ENCODE data around the gene MGAT5.
A peak's percentile ranks its signal among the peaks of the same experiment; 100 is the strongest.

Gene MGAT5

DNA sequence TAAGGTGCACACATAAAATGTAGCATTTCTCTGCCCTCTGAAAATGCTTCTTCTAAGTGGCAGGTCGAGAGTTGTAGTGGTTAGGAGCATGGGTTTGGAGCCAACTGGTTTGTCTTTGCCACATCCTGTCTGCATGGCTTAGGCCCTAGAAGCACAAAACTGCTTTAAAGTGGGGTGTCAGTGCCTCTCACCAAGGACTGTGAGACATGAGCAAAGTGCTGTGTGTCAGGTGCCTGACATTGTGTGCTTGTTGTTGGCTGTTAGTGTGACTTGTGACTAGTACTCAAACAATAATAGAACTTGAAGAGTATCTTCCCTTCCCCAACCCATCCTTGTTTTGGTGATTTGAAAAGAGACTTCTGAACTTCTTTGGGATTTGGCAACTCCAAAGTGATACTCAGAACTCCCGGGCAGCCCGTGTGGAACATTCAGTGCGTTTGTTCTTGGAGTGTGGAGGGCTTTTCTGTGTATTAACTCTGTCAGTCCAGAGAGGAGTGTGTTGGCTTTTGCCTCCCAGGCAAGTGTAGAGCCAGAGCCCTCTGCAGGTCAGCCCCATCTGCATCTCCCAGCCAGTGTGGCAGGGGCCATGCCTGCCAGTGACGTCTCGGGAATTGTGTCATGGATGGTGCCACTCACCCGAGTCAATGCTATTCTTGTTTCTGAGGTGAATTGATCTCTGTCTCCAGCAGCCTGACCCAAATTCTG, 5.0 kb downstream of the MGAT5 start:
- H3K4me3 ChIP-seq (ENCODE audit: low read depth in 1 of 2, low read length in 1 of 2) = no peak overlapping the region
- no peaks in the 10 kb centered on the region for H3K9me3 ChIP-seq
- no peaks in the 10 kb centered on the region for H3K27me3 ChIP-seq
- TF ChIP-seq, protein P1, sequence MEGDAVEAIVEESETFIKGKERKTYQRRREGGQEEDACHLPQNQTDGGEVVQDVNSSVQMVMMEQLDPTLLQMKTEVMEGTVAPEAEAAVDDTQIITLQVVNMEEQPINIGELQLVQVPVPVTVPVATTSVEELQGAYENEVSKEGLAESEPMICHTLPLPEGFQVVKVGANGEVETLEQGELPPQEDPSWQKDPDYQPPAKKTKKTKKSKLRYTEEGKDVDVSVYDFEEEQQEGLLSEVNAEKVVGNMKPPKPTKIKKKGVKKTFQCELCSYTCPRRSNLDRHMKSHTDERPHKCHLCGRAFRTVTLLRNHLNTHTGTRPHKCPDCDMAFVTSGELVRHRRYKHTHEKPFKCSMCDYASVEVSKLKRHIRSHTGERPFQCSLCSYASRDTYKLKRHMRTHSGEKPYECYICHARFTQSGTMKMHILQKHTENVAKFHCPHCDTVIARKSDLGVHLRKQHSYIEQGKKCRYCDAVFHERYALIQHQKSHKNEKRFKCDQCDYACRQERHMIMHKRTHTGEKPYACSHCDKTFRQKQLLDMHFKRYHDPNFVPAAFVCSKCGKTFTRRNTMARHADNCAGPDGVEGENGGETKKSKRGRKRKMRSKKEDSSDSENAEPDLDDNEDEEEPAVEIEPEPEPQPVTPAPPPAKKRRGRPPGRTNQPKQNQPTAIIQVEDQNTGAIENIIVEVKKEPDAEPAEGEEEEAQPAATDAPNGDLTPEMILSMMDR (IDR thresholded peaks at IDR 0.05) = no peak
- H3K36me3 ChIP-seq = no peaks in the 10 kb centered on the region
- H3K27ac ChIP-seq = peak overlapping the region; percentile 77
- peaks cover 48 to 55% of the 10 kb centered on the region in 2 experiments for H3K4me1 ChIP-seq (ENCODE audit: control insufficient read depth in 1 of 2, insufficient read depth in 1 of 2, low read depth in 1 of 2, low read length in 1 of 2)

DNA sequence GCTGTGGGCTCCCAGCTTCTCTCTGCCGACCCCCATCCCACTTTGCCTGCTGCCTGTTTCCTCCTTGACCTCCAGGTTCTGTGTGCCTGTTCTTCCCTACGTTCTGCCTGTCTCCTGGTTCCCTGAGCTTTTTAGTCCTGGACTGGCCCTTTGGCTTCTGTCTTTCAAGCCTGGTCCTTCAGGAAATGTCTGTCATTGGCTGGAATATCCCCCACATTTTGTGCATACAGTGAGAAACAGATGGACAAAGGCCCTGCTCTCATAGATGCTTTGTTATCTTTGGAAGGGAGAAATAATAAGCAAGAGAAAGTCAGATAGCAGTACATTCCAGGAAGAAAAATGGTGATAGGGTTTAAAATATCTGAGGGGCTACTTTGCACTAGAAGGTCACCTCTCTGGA, 5.7 kb downstream of the MGAT5 start:
- Histone ChIP-seq H3K27ac (peak overlapping the region; percentile 77), H3K36me3 (no peaks in the 10 kb centered on the region), H3K27me3 (no peaks in the 10 kb centered on the region), H3K4me1 (ENCODE audit: control insufficient read depth in 1 of 2, insufficient read depth in 1 of 2, low read depth in 1 of 2, low read length in 1 of 2) (peaks cover 41 to 48% of the 10 kb centered on the region in 2 experiments), H3K4me3 (ENCODE audit: low read depth in 1 of 2, low read length in 1 of 2) (no peak overlapping the region), H3K9me3 (no peaks in the 10 kb centered on the region)
- TF ChIP-seq, protein P1 (IDR thresholded peaks at IDR 0.05) = no peak

DNA sequence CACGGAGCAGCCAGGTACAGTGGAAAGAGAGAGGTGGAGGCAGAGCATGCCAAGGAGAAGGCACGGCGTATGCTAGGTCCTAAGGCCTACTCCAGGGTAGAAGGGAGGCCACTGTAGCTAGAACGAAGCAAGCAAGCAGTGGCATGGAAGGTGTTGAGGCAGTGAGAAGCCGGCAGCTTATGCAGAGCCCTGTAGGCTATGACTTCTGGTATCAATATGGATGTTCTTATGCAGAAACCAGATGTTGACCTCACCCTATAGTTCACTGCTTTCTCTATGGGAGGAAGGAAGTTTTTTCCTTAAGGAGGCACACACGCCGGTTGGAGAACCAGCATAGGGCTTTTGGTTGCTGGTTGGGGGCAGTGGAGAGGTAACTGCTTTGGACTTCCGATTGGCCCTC, 6.1 kb downstream of the MGAT5 start:
- TF ChIP-seq, protein P1 (IDR thresholded peaks at IDR 0.05) = no peak
- Histone ChIP-seq H3K4me1 (ENCODE audit: control insufficient read depth in 1 of 2, insufficient read depth in 1 of 2, low read depth in 1 of 2, low read length in 1 of 2) (peaks cover 37 to 44% of the 10 kb centered on the region in 2 experiments), H3K9me3 (no peaks in the 10 kb centered on the region), H3K36me3 (no peaks in the 10 kb centered on the region), H3K27me3 (no peaks in the 10 kb centered on the region), H3K27ac (peak overlapping the region; percentile 77), H3K4me3 (ENCODE audit: low read depth in 1 of 2, low read length in 1 of 2) (peak overlapping the region; percentile 5 to 8)

DNA sequence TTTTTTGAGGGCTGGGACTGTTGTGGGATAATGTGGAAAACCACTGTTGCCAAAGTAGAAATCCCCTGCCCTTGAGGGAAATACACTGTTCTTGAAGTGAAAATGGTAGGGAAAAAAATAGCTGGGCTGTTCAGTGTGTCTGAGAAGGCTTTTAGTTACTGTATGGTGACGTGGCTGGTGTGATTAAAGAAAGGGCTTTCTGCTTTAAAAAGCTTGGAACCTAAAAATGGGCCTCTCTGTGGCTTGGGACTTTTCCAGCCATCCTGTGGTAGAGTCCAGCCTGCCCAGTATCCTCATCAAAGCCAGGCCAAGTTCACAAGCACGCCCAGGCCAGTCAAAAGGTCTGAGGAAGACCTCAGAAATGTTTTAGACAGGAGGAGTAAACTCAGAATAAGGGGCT, 6.8 kb downstream of the MGAT5 start:
- no peaks in the 10 kb centered on the region for H3K27me3 ChIP-seq
- no peaks in the 10 kb centered on the region for H3K36me3 ChIP-seq
- H3K4me1 ChIP-seq (ENCODE audit: control insufficient read depth in 1 of 2, insufficient read depth in 1 of 2, low read depth in 1 of 2, low read length in 1 of 2) = peaks cover 37 to 43% of the 10 kb centered on the region in 2 experiments
- H3K9me3 ChIP-seq = no peaks in the 10 kb centered on the region
- TF ChIP-seq, protein P1 (IDR thresholded peaks at IDR 0.05) = no peak
- peak overlapping the region; percentile 77 for H3K27ac ChIP-seq
- no peak overlapping the region for H3K4me3 ChIP-seq (ENCODE audit: low read depth in 1 of 2, low read length in 1 of 2)

DNA sequence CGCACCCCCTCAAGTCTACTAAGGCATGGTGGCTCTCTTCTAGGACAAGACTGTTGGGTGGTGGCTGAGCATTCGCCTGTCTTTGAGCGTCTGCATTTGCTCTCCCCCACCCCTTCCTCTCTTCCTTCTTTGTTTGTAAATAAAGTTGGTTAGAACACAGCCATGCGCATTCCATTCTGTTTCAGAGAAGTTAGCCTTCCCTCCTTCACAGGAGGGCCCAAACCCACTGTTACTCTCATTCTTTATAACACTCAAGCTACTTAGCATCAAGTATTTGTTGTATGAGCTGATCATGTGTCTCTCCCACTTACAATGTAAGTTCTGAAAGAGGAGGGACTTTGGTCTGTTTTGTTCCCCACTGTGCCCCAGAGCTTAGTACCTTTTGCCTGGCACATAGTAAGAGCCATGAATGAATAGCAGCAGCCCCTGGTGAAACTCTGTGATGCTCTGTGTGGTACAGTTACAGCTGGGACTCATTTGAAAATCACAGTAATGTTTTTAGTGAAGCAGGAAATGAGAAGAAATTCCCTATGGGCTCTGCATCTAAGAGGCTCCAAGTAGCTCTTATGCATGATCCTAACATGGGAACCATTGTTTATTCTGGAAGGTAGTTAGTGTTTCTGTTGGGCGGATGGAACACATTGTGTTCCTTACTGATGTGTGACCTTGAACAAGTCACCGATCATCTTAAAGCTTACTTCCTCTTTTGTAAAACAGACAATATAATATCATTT, 7.7 kb downstream of the MGAT5 start:
- Histone ChIP-seq H3K4me3 (ENCODE audit: low read depth in 1 of 2, low read length in 1 of 2) (no peak overlapping the region), H3K4me1 (ENCODE audit: control insufficient read depth in 1 of 2, insufficient read depth in 1 of 2, low read depth in 1 of 2, low read length in 1 of 2) (peaks cover 37 to 43% of the 10 kb centered on the region in 2 experiments)
- TF ChIP-seq, protein P1 (IDR thresholded peaks at IDR 0.05) = no peak

More for the DNA sequence above, 7.7 kb downstream of the MGAT5 start:
- H3K36me3 ChIP-seq = no peaks in the 10 kb centered on the region
- H3K27ac ChIP-seq = peak overlapping the region; percentile 77
- no peaks in the 10 kb centered on the region for H3K27me3 ChIP-seq
- H3K9me3 ChIP-seq = no peaks in the 10 kb centered on the region
